CD14-positive monocyte (primary cell): Measurements from ENCODE around the gene SCN1B. TPM values are rescaled to one million over a fixed set of nuclear protein-coding genes. Genes with fewer than 3 reads are reported as not detected.

Experiments used
- DNase-seq, 3 donors: peaks; one replicate each; pipeline ENCODE4 v3.0.0-alpha.2; 2011 to 2022
- H2AFZ ChIP-seq: 2 replicates; pipeline ENCODE4 v1.6.0; 2012; ENCODE audit warnings: mild to moderate bottlenecking, low read depth, low read length, inconsistent platforms; ENCODE audit not compliant: insufficient read depth, poor library complexity, severe bottlenecking
- H3K27ac ChIP-seq, 2 donors: 1 replicate in 1 of 2; 2 replicates in 1 of 2; pipeline ENCODE4 v1.5.1; 2012 to 2013; ENCODE audit warnings: low read length in 2 of 2, control low read depth in 1 of 2, inconsistent platforms in 1 of 2, low read depth in 1 of 2, mild to moderate bottlenecking in 1 of 2
- H3K27me3 ChIP-seq, 2 donors: one replicate each; pipeline versions ENCODE4 v1.6.0 to v1.6.1; 2011 to 2013; ENCODE audit warnings: low read length in 2 of 2; ENCODE audit not compliant: control insufficient read depth in 2 of 2, insufficient read depth in 2 of 2
- H3K36me3 ChIP-seq, 2 donors: replicated peaks in 1 of 2; 1 replicate in 1 of 2; 2 replicates in 1 of 2; pipeline versions ENCODE4 v1.5.1 to v1.6.1; 2012 to 2013; ENCODE audit warnings: low read length in 2 of 2, control low read depth in 1 of 2, inconsistent platforms in 1 of 2, mild to moderate bottlenecking in 1 of 2; ENCODE audit not compliant: insufficient read depth in 2 of 2, control insufficient read depth in 1 of 2
- H3K4me1 ChIP-seq, 2 donors: 1 replicate in 1 of 2; 2 replicates in 1 of 2; pipeline versions ENCODE4 v1.5.1 to v1.6.1; 2012 to 2013; ENCODE audit warnings: low read length in 2 of 2, control low read depth in 1 of 2, inconsistent platforms in 1 of 2, mild to moderate bottlenecking in 1 of 2, moderate library complexity in 1 of 2; ENCODE audit not compliant: insufficient read depth in 2 of 2, control insufficient read depth in 1 of 2
- H3K4me2 ChIP-seq: replicated peaks from 2 replicates; pipeline ENCODE3; 2012; ENCODE audit warnings: low read length, moderate library complexity, mild to moderate bottlenecking; ENCODE audit not compliant: poor library complexity, severe bottlenecking; ENCODE audit errors: extremely low read depth
- H3K4me3 ChIP-seq, 3 experiments: fragments of 200-600 bp in 1 of 3; sonication (generic) in 1 of 3; replicated peaks in 1 of 3; 1 replicate in 2 of 3; 2 replicates in 1 of 3; pipeline ENCODE4 v1.5.1; 2011 to 2013; ENCODE audit warnings: low read length in 3 of 3, mild to moderate bottlenecking in 3 of 3, control low read depth in 2 of 3, low read depth in 2 of 3, inconsistent platforms in 1 of 3, moderate library complexity in 1 of 3
- H3K79me2 ChIP-seq: 2 replicates; pipeline ENCODE4 v1.6.0; 2012; ENCODE audit warnings: mild to moderate bottlenecking, control low read depth, inconsistent platforms, low read length, moderate library complexity; ENCODE audit not compliant: insufficient read depth
- H3K9ac ChIP-seq: 2 replicates; pipeline ENCODE4 v1.6.0; 2017; ENCODE audit warnings: low read length, mild to moderate bottlenecking; ENCODE audit not compliant: insufficient read depth, poor library complexity, severe bottlenecking
- H3K9me3 ChIP-seq, 2 donors: replicated peaks in 1 of 2; 1 replicate in 1 of 2; 2 replicates in 1 of 2; pipeline versions ENCODE4 v1.5.1 to v1.6.1; 2012 to 2013; ENCODE audit warnings: low read length in 2 of 2, control low read depth in 1 of 2; ENCODE audit not compliant: control insufficient read depth in 1 of 2, insufficient read depth in 1 of 2
- H4K20me1 ChIP-seq: 2 replicates; pipeline ENCODE4 v1.6.0; 2012; ENCODE audit warnings: mild to moderate bottlenecking, low read length, control low read depth, moderate library complexity; ENCODE audit not compliant: insufficient read depth
- H3K27ac Mint-ChIP-seq, 7 donors: one replicate each; pipeline ENCODE4 v1.8.0; 2020; ENCODE audit warnings: mild to moderate bottlenecking in 7 of 7, mixed read lengths in 7 of 7, moderate library complexity in 6 of 7, inconsistent platforms in 2 of 7
- H3K27me3 Mint-ChIP-seq, 3 donors: one replicate each; pipeline ENCODE4 v1.8.0; 2021 to 2022; ENCODE audit warnings: low read depth in 3 of 3, mild to moderate bottlenecking in 3 of 3, mixed read lengths in 3 of 3, moderate library complexity in 3 of 3, inconsistent platforms in 1 of 3
- H3K36me3 Mint-ChIP-seq, 2 donors: one replicate each; pipeline ENCODE4 v1.8.0; 2020; ENCODE audit warnings: mixed read lengths in 2 of 2, inconsistent platforms in 1 of 2, mild to moderate bottlenecking in 1 of 2
- H3K4me1 Mint-ChIP-seq: one replicate; pipeline ENCODE4 v1.8.0; 2020; ENCODE audit warnings: mild to moderate bottlenecking, mixed read lengths
- H3K4me3 Mint-ChIP-seq, 2 donors: one replicate each; pipeline ENCODE4 v1.8.0; 2020; ENCODE audit warnings: mild to moderate bottlenecking in 2 of 2, mixed read lengths in 2 of 2, moderate library complexity in 1 of 2
- H3K9me3 Mint-ChIP-seq, 7 donors: one replicate each; pipeline ENCODE4 v1.8.0; 2020 to 2022; ENCODE audit warnings: mixed read lengths in 7 of 7, mild to moderate bottlenecking in 6 of 7, moderate library complexity in 6 of 7, inconsistent platforms in 2 of 7
- CTCF ChIP-seq: fragments of 200-600 bp; IDR thresholded peaks from one replicate; pipeline ENCODE4 v1.8.0; 2022; ENCODE audit warnings: antibody characterized with exemption, mild to moderate bottlenecking
- WGBS: methylation state at CpG from one replicate; pipeline ENCODE4 v1.1.5; 2013; ENCODE audit warnings: missing lambda C conversion rate; ENCODE audit not compliant: insufficient coverage; 5-methylcytosine and 5-hydroxymethylcytosine counted together
- intact Hi-C, 2 donors: fragments of 100-400 bp; cut with micrococcal nuclease; formaldehyde crosslinking; loops; one replicate each; pipeline versions ENCODE4 v1.15.0 to v1.15.1; 2023
- polyA plus RNA-seq, 3 donors: library from polyadenylated mRNA; depleted of rRNA in 1 of 3; unstranded in 2 of 3; stranded (reverse) in 1 of 3; fragments of 300-500 nt in 2 of 3; fragments of >200 nt in 1 of 3; fragmentation: Illumina TruSeq in 2 of 3; gene quantifications; 1 replicate in 2 of 3; 2 replicates in 1 of 3; pipeline ENCODE4 v1.2.3, GENCODE V29; 2012 to 2021

SCN1B gene
- polyA plus RNA-seq, 3 donors, result 0.08 to 0.68 TPM; not detected in 1

- H3K4me2 ChIP-seq, result no peak overlapping the region
- H3K9ac ChIP-seq, result no peak overlapping the region
- Mint-ChIP-seq H3K27ac (no peak overlapping the region), H3K4me3 (no peak overlapping the region), H3K36me3 (no peaks in the 10 kb centered on the region), H3K9me3 (peaks cover 0 to 3% (median 0%) of the 10 kb centered on the region in 7 donors), H3K4me1 (peaks cover 13% of the 10 kb centered on the region), H3K27me3 (peaks cover 9 to 26% (median 17%) of the 10 kb centered on the region in 3 donors)
- 0% methylated on average over 7 of the region's 10 CpGs for WGBS
- peaks cover 9% of the 10 kb centered on the region in 2 donors for H3K4me1 ChIP-seq
- intact Hi-C loops, result no loop called here
- H3K4me3 ChIP-seq, result no peak overlapping the region
- no peak overlapping the region for H3K27ac ChIP-seq
- peak; percentile 69 for TF ChIP-seq CTCF
- peaks cover 0 to 10% of the 10 kb centered on the region in 2 donors for H3K27me3 ChIP-seq
- no peaks in the 10 kb centered on the region for H4K20me1 ChIP-seq
- H3K9me3 ChIP-seq, result no peaks in the 10 kb centered on the region
- no peak overlapping the region for H2AFZ ChIP-seq
- peak; percentile 46 to 70 (median 50) for DNase-seq
- H3K36me3 ChIP-seq, result no peaks in the 10 kb centered on the region
- no peaks in the 10 kb centered on the region for H3K79me2 ChIP-seq
Observed at GRCh38 chr19:35045667-35046300, 15.5 kb downstream of the SCN1B start.

- intact Hi-C loops, result no loop called here
- H3K27ac ChIP-seq, result no peak overlapping the region
- peaks cover 0 to 4% of the 10 kb centered on the region in 2 donors for H3K27me3 ChIP-seq
- H4K20me1 ChIP-seq, result no peaks in the 10 kb centered on the region
- Mint-ChIP-seq H3K9me3 (peaks cover 0 to 3% (median 0%) of the 10 kb centered on the region in 7 donors), H3K27me3 (peaks cover 7 to 19% (median 12%) of the 10 kb centered on the region in 3 donors), H3K36me3 (no peaks in the 10 kb centered on the region), H3K4me3 (no peak overlapping the region), H3K4me1 (peaks cover 8% of the 10 kb centered on the region), H3K27ac (peak overlapping the region in 1 of 7 donors; percentile 25)
- 84% methylated on average over 3 of the region's 5 CpGs for WGBS
- no peaks in the 10 kb centered on the region for H3K79me2 ChIP-seq
- TF ChIP-seq CTCF, result no peak
- no peak overlapping the region for H2AFZ ChIP-seq
- no peaks in the 10 kb centered on the region for H3K9me3 ChIP-seq
- H3K9ac ChIP-seq, result no peak overlapping the region
- no peak overlapping the region for H3K4me2 ChIP-seq
- peaks cover 2 to 3% of the 10 kb centered on the region in 2 donors for H3K4me1 ChIP-seq
- H3K4me3 ChIP-seq, result no peak overlapping the region
- H3K36me3 ChIP-seq, result no peaks in the 10 kb centered on the region
- no peak for DNase-seq
Observed at GRCh38 chr19:35046461-35046860, 16.2 kb downstream of the SCN1B start.
